ENCODE data around the gene SULT4A1.

SULT4A1 gene

DNA sequence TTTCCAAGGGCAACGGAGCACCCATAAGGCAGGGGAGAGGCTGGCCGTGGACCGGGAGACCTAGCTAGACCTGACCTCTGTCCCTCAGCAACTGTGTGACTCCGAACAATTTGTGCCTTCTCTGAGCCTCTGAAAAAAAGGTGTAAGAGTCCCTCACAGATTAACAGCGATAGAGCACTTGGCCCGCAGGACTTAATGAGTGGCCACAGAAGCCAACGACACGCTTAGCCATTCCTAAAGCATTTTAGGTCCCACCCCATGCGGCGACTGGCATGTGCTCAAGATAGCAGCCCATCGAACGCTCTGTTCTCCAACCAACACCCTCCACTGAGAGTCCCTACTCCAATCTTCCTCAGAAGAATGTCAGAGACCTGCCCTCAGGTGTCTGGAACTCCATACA, 1.5 kb downstream of the SULT4A1 start:
- peak; percentile 33 for DNase-seq (ENCODE audit: low read depth, low spot score)

DNA sequence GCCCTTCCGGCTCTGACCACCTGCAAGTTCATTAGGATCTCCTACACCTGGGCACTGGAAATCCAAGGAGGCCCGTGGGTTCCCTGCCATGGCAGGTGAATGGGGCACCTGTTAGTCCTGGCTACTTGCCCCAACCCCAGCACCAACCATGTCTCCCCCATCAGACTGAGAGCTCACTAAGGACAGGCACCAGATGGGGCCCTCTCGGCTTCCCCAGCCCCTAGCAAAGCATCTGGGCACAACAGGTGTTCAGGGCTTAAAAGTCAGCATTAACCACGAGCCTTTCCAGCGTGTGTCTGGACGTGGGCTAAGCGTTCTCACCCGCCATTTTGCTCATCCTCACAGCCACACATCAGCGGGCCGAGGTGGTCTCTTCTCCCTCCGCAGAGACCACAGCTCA, 2.2 kb downstream of the SULT4A1 start:
- no peak for DNase-seq (ENCODE audit: low read depth, low spot score)

DNA sequence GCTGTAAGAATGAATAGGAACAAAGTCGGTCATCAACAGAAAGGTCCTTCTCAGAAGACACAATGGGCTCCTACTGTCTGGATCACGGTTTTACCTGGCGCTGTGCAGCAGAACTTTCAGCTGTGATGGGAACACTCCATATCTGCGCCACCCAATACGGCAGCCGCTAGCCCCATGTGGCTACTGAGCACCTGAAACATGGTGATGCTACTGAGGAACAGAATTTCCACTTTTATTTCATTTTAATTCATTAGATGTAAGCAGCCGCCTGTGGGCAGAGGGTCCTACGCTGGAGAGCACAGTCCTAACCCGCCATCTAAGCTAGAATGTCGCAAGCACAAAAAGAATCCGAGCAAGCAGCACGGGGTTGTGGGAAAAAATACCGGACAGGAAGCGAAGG, 2.7 kb downstream of the SULT4A1 start:
- no peak for DNase-seq (ENCODE audit: low read depth, low spot score)

DNA sequence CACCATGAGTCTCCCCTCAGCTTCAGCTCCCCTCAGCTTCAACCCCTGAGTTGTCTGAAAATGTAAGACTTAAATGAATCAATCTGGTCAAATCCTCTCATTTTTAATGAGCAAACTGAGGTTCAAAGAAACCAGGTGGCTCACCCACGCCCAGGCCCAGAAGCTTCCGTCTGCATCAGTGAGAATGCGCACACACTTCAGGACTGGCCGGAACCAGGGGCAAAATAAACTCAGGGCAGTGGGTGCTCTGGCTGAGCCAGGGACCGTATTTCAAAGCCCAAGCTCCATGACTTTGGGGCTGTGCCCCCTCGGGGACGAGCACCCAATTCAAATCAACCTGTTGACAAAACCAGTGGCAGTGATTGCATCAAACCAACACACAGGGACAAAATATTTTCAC, 3.1 kb downstream of the SULT4A1 start:
- no peak for DNase-seq (ENCODE audit: low read depth, low spot score)

DNA sequence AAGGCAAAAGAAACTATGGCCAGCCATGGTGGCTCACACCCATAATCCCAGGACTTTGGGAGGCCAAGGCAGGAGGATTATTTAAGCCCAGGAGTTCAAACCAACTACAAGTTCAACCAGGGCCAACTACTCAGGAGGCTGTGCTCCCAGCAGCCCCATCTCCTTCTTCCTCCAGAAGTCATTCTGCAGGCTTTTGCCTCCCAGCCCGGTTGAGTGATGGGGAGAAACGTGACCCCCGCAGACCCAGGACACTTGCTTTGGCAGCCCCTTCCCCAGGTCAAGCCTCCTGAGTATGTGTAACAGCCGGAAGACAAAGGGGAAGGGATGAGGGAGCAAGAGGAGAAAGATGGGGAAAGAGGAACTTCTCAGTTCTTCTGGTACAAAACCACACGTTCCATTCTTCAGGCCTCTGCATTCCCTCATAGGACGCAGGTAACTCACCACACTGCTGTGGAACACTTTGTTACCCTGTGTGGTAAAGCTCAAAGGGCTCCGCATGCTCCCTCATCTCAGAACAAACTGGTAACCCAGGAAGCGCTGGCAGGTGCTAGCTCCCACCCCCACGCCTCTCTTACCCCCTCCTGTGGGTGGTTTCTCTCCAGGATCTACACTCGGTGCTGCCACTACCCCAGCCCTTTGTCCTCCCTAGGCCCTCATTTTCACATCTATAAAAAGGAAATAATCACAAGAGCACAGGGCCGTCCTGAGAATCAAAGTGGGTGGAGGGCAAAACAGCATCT, 4.0 kb downstream of the SULT4A1 start:
- no peak for DNase-seq (ENCODE audit: low read depth, low spot score)

DNA sequence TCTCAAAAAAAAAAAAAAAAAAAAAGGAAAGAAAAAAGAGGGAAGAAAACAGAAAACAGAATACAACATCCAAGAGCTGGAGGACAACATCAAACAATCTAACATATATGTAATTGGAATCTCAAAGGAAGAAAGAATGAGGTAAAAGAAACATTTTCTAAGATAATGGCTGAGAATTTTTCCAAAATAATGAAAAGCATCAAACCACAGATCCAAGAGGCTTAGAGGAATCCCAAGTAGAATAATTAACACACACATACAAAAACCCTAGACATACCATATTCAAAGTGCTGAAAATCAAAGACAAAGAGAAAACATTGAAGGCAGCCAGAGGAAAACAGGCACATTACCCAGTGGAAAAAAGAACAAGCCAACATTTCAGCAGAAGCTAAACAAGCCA, 4.9 kb downstream of the SULT4A1 start:
- no peak for DNase-seq (ENCODE audit: low read depth, low spot score)

DNA sequence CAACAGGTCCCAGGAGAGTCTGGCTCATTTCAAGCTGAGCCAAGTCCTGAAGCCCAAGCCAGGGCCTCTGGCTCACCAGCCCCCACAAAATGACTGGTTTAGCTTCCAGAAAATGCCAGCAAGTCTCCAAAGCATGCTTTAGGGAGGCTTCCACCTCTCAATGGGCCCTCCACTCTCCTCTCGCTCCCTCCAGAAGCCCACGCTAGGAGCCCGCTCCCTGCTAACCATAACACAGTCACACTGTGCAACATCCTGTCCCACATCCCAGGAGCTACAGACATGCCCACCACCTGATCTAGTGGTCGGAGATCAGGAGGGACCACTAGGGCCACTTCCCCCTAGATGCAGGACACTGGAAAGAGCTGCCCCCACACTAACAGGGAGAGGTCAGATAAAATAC, 6.9 kb downstream of the SULT4A1 start:
- no peak for DNase-seq (ENCODE audit: low read depth, low spot score)

DNA sequence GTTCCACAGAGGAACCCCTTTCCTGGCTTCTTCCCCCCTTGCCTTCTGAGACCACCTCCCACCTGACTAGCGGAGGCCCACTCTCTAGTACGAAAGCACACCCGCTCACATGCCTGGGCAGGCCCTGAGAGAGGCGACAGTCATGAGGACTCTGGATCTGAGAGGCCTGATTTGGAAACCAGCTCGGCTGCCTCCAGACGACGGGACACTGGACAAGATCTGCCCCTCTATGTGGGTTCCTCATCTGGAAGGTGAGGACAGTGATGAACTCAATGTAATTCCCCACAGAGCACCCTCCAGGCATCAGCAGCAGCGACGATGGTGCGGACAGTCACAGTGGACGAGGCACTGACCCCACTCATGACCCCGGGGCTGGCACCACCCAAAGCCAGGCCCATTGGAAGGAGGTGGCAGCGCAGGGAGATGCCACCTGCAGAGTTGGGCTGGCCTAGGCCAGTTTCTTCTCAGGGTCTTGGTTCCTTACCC, 7.5 kb downstream of the SULT4A1 start:
- DNase-seq (ENCODE audit: low read depth, low spot score) = no peak

DNA sequence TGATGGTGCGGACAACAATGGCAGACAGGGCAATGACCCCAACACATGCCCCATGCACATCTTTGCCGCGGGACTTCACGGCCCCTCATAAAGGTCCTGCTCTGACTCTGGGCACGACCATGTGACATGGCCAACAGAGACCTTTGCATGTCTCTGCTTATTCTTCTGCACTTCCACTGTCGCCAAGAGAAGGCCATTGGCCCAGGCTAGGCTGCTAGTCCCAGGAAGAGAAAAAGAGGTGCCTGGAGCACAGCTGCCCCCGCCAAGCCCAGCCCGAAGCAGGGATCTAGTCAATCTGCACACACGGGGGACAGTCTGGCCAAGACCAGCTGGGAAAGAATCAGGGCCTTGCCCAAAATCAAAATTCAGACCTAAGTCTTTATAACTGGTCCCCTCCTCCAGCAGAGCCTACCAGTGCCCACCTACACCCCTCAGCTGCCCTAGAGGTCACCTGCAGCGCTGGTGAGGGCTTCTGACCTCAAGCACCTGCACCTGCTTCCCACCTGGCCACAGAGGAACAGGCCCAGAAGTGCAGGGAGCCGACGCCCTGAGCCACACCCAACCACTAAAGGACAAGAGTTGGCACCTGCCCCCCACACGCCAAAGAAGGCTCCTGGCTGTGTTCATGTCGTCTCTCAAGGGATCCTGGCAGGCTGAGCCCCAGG, 8.1 kb downstream of the SULT4A1 start:
- DNase-seq (ENCODE audit: low read depth, low spot score) = no peak

DNA sequence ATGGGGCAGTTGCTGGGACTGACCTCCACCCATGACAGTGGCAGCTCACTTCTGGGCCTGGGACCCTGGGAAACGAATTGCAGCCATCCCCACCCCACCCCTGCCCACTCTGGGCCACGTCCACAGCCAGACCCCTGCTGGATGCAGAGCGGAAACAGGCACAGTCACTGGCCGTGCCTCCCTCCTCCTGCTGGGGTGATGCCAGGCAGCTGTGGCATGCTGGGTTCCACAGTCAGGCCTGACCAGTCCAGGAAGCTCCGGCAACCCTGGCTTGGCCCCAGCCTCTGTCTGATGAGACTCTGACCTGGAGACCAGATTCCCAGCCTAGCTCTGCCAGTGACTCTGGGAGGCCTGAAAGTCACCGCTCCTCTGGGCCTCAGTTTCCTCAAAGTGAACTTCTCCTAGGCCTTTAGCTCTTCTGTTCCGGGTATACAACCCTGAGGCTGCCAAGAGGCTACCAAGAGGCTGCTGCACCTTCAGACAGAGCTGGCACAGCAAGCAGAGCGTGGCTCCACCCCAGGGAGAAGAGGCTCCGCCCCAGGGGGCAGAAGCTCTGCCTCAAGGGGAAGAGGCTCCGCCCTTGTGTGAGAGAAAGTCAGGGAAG, 8.9 kb downstream of the SULT4A1 start:
- no peak for DNase-seq (ENCODE audit: low read depth, low spot score)

DNA sequence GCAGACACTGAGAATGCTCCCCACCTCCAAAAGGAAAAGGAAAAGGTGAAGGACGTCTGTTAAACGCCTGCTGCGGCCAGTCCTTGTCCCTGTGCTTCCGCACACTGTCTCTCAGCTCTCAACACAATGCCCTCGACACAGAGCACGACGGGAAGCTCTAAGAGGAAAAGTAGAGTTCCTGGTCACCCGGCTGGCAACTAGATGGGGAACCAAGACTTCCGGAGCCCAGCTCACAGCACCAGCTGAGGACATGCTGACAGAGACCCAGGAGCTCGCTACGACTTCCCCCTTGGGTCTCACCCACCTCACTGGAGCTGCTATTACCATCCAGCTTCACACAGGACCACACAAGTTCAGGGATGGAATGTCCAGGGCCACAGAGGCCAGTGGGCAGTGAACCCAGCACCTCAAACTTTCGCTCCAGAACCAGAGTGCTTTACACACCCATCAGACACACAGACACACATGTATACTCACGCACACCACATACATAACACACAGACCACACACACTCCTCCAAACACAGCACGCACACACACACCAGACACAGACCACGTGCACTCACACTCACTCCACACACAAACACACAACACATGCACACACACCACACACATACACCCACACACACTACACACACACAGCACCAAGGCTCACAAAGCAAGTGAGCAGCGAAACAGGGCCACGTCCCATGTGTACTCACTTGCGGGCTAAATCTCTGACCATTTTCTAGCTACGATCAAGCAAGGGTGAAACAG, 9.6 kb downstream of the SULT4A1 start:
- no peak for DNase-seq (ENCODE audit: low read depth, low spot score)

DNA sequence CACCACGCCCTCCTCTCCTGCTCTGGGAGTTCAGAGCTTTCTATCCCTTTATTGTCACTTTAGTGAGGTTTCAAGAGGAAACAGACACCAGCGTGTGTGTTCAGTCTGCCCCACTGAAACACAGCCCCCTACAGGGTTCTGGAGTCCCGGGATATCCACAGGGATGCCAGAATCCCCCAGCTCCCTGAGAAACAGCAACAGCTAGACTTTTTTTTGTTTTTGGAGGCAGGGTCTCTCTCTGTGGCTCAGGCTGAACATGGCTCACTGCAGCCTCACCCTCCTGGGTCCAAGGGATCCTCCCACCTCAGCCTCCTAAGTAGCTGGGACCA, 10.4 kb downstream of the SULT4A1 start:
- no peak for DNase-seq (ENCODE audit: low read depth, low spot score)

DNA sequence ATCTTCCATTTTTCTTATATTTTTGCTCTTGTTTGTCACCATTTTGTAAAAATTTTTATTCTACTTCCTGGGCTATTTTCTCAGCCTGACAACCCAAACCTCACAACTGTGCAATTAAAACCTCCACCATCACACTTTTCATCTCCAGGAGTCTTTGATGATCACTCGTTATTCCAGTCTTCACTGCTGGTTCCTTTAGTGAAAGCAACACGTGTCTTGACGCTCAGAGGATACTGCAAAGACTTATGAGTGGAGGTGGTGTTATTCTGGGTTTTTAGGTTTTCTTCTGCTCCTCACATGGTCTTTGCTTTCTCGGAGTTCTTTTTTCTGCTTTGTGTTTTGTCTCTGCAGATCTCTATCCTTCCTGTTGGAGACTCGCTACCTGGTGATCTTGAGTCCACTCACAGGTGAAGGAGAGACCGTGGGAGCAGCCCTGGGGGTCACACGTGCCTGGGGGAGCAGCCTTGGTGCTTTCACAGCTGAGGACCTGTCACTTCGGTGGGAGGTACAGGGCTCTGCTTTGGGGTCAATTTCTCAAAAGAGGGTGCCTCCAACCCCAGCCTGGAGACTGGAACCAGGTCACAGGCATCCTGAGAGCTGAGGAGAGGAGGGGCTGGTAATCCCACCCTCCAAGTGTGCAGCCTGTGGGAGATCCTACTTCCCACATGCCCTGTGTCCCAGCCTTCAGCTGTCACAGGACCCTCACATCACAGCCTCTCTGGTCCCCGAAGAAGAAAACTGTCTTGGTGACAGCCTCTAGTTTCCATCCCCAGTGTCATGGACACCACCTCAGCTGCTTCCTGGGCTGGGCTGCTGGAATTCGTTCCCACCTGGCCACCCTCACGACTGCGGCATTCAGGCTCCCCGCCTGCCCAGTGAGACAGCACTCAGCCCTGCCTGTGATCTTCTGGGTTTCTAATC, 11.0 kb downstream of the SULT4A1 start:
- DNase-seq (ENCODE audit: low read depth, low spot score) = no peak

DNA sequence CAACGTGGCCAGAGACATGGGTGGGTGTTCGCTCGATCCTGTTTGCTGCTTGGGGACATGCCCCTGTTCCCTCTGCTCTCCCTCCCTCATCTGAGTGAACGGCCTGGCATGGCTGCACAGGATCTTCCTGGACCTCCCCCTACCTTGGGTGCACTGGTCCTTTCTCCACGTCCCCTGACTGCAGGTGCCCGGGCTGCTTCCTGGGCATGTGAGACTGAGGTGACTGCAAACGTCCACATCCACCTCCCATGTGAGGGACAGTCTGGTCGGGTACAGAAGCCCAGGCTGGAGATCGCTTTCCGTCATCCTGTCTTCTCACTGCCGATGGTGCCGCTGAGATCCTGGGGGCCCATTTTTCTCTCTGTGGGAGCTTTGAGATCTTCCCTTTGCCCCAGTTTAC, 11.8 kb downstream of the SULT4A1 start:
- no peak for DNase-seq (ENCODE audit: low read depth, low spot score)

DNA sequence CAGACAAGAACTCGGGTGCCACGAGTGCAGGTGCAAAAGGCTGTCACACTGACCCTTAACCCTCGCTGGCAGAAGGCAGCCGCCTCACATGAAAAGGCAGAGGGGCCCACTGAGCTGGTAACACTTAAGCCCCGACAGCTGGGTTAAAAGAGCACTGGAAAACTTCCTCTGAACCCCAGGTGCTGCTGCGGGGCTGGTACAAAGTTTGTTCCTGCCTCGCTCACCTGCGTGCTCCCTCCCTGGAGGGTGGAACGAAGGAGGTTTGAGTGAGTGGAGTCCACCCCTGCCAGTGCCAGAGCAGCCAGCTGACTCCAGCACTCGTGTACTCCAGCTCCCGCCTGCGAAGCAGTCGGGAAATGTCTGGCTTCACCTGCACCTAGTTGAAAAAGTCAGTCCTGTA, 12.6 kb downstream of the SULT4A1 start:
- no peak for DNase-seq (ENCODE audit: low read depth, low spot score)

DNA sequence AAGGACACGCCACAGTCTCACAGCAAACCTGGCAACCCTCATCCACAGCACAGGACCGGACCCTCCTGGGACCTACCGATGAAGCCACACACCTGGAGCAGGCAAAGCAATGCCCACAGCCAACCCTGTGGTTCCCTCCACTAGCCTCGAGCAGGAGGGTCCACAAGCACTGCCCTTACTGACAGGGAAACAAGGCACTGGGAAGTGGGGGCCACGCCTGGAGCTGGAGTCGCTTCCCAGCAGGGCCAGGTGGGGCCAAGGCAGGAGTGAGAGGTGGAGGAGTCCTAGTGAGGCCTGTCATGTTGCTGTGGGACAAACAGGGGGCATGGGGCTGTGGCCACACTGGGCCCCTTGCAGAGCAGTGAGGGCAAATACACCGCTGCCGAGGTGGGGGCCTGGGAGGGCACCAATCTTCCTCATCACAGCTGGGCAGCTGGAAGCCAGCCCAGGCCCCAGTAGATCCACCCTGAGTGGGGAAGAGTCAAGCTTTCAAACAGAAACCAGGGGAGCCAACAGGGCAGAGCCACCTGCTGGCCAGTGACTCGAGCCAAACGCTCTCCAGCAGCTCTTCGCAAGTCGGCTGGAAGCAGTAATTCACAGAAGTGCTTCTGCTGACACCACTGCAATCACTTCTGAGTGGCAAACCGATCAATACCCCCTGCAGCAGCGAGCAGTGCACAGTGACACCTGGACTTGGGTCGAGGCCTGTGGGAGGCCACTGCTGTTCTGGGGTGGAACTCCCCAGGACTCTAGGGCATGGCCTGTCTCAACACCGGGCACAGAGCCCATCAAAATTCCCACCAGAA, 13.7 kb downstream of the SULT4A1 start:
- DNase-seq (ENCODE audit: low read depth, low spot score) = peak; percentile 39

DNA sequence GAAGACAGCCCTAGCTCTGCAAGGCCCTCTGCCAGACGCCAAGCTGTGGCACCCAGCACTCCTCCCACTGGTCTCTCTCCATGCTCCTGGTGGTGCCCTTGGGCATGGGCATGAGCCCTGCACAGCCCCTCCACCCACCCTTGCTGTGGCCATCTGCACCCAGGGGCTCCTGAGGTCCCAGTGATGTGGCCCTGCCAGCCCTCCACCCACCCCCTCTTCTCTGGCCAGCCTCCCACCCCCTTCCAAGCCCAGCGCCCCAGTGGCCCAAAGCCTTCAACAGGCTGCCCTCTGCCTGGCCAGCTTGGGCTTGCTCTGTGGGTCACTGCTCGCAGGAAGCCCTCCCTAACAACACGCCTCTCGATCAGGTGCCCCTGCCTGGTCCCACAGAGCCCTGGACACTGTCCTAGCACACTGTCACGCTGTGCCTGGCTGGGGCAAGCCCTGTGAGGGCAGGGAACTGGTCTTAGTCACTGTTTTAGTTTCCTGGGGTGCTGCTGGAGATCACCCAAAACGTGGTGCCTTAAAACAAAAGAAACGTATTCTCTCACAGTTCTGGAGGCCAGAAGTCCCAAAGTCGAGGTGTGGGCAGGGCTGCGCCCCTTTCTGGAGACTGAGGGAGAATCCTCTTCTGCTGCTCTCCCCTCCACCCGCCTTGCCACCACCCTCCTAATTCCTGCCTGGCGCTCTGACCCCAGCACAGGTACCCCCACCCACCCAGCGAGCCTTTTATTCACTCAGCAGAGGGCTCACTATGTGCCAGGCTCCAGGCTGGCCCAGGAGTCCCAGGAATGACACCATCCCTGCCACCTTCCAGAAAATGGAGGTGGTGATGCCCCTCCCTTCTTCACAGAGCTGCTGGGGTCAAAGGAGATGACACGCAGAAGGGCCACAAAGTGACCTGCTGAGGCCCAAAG, 14.7 kb downstream of the SULT4A1 start:
- DNase-seq (ENCODE audit: low read depth, low spot score) = no peak

DNA sequence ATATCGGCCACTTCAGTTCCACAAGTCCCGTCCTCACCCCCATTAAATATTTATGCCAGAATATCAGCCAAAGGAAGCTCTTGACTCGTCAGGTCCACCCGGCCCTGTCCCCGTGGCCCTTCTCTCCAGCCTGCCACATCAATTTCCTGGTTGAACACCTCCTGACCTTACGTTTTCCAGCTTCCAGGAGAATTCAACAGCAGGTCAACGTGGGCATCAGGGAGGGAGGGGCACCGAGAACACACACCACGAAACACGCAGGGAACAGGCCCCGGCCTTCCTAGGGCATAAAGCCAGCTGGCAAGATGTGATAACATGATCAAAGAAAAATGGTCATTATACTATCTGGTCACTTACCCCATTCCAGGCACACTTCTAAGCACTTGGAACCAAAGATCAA, 15.3 kb downstream of the SULT4A1 start:
- no peak for DNase-seq (ENCODE audit: low read depth, low spot score)

DNA sequence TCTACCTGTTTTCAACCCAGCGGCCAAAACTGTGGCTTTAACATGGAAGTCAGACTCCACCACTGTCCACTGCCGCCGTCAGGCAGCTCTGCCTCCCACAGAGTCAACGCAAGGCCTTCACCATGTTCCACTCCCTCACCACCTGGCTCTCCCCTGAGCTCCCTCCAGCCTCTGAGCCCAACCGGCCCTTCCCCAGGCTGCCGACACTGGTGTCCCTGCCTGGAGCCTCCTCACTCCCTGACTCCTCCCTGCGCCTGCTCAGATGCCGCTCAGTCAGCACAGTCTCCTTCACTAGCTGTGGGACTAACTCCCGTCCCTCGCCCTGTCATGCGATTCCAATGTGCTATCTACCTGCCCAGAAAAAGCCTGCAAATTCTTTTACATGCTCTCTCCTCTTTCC, 16.3 kb downstream of the SULT4A1 start:
- peak; percentile 55 for DNase-seq (ENCODE audit: low read depth, low spot score)
